ENCODE results near the gene FOXN3.
"Not testable (repeated sequence)": the region's sequence is repeated elsewhere in the genome, so short reads cannot be mapped to it uniquely, and the experiment has no call there.

FOXN3 gene

GRCh38 chr14:89303456-89304435 lies 113.3 kb downstream of the FOXN3 start:
- no peak for DNase-seq (ENCODE audit: low read depth in 2 of 2)

DNA sequence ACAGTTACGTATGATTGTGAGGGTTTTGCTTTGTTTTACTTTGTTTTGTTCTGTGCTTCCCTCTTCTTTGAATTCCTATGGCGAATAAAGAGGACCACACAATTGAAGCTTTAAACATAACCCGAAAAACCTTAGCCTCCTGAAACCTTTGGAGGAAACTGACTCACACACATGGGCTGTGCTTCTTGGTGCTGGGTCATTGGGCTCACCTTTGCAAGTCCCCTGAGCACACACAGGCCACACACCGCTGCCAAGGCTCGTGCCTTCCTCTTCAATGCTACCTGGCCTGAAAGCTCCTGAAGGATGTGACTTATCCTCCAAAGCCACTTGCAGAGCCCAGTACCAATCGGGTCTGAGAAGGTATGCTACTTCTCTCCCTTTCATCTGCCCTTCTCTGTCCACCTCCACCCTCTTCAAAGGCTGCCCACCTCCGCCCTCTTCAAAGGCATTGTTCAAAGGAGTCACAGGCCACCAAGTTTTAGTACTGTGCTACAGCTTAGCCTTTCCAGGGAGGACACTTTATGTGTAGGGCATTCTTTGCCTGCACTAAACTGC lies 114.6 kb downstream of the FOXN3 start:
- no peak for DNase-seq (ENCODE audit: low read depth in 2 of 2)

- no peak for DNase-seq (ENCODE audit: low read depth in 2 of 2)
Measured at GRCh38 chr14:89299587-89299986, 117.4 kb downstream of the FOXN3 start.

DNA sequence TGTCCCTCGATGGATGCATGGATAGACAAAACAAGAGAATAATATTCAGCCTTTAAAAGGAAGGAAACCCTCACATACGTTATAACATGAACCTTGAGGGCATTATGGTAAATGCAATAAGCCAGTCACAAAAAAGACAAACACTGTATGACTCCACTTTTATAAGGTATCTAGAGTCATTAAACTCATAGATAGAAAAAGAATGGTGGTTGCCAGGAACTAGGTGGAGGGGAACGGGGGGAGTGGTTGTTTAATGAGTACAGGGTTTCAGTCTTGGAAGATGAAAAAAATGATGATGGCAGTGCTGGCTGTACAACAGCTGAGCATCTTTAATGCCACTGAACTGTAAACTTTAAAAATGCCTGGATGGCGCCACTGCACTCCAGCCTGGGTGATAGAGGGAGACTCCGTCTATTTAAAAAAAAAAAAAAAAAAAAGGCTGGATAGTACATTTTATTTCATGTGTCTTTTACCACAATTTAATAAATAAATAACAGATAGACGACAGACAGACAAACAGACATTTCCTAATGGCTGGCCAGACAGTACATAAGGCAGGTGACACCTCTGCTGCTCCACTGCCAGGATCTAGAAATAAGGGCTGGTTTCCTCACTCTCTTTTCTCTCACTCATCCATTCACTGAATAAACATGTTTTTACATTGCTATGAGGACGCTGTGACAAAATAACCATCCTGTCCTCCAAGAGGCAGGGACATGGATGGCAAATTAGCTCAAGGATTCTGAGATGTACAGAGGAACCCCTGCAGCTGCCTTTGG lies 118.8 kb downstream of the FOXN3 start:
- DNase-seq (ENCODE audit: low read depth in 2 of 2), result no peak

- no peak for DNase-seq (ENCODE audit: low read depth in 2 of 2)
Measured at GRCh38 chr14:89296281-89296745, 120.7 kb downstream of the FOXN3 start.

- DNase-seq (ENCODE audit: low read depth in 2 of 2), result no peak
Measured at GRCh38 chr14:89294872-89295271, 122.2 kb downstream of the FOXN3 start.

DNA sequence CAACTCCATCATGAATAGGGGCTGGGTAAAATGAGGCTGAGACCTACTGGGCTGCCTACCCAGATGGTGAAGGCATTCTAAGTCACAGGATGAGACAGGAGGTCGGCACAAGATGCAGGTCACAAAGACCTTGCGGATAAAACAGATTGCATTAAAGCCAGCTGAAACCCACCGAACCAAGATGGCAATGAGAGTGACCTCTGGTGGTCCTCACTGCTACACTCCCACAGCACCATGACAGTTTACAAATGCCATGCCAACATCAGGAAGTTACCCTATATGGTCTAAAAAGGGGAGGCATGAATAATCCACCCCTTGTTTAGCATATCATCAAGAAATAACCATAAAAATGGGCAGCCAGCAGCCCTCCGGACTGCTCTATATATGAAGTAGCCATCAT lies 122.6 kb downstream of the FOXN3 start:
- DNase-seq (ENCODE audit: low read depth in 2 of 2), result not testable (repeated sequence)

DNA sequence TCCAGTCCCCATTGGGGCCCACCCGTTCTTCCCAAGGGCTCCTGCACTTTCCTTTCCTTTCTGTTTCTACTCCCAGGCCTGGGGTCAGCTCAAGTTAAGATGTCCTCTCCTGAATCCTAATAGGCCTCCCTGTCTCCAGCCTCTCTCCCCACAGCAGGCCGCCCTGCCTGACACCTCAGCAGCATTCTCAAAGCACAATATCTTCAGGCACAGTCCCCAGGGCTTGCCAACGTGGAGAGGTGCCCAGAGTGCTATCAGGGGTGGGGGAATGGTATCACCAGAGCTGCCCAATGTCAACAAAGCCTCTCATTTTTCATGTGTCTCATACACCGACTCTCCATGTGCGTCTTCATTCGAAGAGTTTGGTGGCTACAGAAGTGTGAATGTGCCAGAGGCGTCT lies 123.0 kb downstream of the FOXN3 start:
- no peak for DNase-seq (ENCODE audit: low read depth in 2 of 2)

DNA sequence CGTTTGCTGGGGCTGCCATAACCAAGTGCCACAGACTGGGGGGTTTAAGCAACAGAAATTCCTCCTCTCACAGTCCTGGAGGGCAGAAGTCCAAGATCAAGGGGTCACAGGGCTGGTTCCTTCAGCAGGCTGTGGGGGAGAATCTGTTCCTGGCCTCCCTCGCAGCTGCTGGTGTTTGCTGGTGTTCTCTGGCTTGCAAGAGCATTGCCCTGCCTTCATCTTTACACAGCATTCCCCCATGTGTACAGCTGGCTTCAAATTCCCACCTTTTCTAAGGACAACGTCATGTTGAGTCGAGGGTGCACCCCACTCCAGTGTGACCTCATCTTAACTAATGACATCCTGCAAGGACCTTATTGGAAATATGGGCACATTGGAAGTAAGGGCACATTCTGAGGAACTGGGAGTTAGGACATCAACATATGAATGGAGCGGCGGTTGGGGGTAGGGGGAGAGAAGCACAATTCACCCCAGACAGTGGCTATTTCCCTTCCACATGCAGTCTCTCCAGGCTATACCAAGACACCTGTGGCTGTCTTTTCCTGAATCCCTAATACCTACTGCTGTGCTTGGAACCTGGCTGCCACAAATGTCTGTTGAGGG lies 123.6 kb downstream of the FOXN3 start:
- DNase-seq (ENCODE audit: low read depth in 2 of 2), result no peak

- no peak for DNase-seq (ENCODE audit: low read depth in 2 of 2)
Measured at GRCh38 chr14:89292579-89293313, 124.3 kb downstream of the FOXN3 start.

GRCh38 chr14:89291351-89291940 lies 125.6 kb downstream of the FOXN3 start:
- DNase-seq (ENCODE audit: low read depth in 2 of 2), result no peak

GRCh38 chr14:89290813-89291212 lies 126.2 kb downstream of the FOXN3 start:
- DNase-seq (ENCODE audit: low read depth in 2 of 2), result no peak

DNA sequence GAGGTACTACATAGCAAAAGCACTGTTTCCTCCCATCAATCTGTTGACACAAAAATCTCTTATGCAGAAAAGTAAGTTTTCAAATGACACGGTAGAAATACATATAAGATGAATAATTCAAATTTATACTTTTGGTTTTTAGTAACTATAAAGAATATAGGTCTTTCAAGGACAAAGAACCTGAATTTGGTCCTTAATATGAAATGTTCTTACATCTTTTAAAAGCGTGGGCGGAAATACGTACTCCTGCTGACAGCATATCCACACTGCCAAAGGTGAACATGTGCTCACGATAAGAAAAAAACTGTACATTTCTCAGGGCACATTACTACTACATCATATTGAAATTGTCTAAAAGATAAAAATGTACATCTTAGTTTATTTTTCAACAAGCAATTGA lies 127.6 kb downstream of the FOXN3 start:
- no peak for DNase-seq (ENCODE audit: low read depth in 2 of 2)

- DNase-seq (ENCODE audit: low read depth in 2 of 2), result no peak
Measured at GRCh38 chr14:89288114-89288513, 128.9 kb downstream of the FOXN3 start.

DNA sequence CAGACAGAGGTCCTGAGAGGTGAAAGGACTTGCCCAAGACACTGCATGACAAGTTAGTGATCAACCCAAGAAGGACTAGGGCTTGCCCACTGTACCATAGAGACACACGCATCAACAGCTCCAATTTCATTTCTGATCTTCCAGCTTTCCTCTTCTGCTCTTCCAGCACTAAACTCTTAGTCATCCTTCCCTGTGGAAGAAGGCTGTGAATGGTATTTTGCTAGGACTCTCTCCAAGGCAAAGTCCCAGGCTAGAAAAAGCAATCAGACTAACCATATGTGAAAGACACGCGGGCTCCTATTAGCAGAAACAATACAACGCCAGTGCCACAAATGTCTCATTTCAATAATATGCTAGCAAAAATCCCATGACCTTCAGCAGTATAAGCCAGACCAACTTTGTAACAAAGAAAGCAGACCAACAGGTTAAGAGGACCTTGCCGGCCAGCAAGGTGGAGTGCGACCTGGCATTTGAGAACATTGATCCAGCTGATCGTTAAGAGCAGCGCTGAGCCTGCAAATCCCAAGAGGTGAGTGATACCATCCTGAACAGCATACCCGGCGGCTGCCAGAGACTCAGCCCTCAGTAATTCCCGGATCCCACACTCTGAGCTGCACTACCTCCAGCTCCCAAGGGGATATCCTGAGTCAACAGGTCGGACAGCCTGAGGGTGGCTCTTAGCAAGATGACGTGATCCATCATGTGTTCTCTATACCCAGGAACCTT lies 132.5 kb downstream of the FOXN3 start:
- DNase-seq (ENCODE audit: low read depth in 2 of 2), result no peak

GRCh38 chr14:89283327-89284060 lies 133.5 kb downstream of the FOXN3 start:
- DNase-seq (ENCODE audit: low read depth in 2 of 2), result no peak

- no peak for DNase-seq (ENCODE audit: low read depth in 2 of 2)
Measured at GRCh38 chr14:89282191-89282590, 134.8 kb downstream of the FOXN3 start.

- DNase-seq (ENCODE audit: low read depth in 2 of 2), result no peak
Measured at GRCh38 chr14:89280600-89280999, 136.4 kb downstream of the FOXN3 start.

- DNase-seq (ENCODE audit: low read depth in 2 of 2), result no peak
Measured at GRCh38 chr14:89279649-89280232, 137.3 kb downstream of the FOXN3 start.

Measured in activated CD8-positive, alpha-beta memory T cell treated with anti-CD3 and anti-CD28 coated beads for 4 hours (primary cell).